ENCODE measurements around the gene PARM1.

- TF ChIP-seq SNRNP70 (optimal IDR thresholded peaks at IDR 0.05; ENCODE audit: low read depth, low read length): no peak
- no peak for TF ChIP-seq POLR2A (conservative IDR thresholded peaks at IDR 0.05)
- no peak for TF ChIP-seq NFIC (IDR thresholded peaks at IDR 0.05)
- TF ChIP-seq ZNF407 (IDR thresholded peaks at IDR 0.05; ENCODE audit: low read depth): no peak
- TF ChIP-seq TBP (optimal IDR thresholded peaks at IDR 0.05; ENCODE audit: low read depth, low read length): no peak
- TF ChIP-seq NR3C1 (CRISPR knock-in tag; IDR thresholded peaks at IDR 0.05): no peak
- no peak for TF ChIP-seq KAT8 (IDR thresholded peaks at IDR 0.05; ENCODE audit: low read depth)
- no peak for TF ChIP-seq ZFP36 (IDR thresholded peaks at IDR 0.05; ENCODE audit: low read depth, low read length, partially characterized antibody)
Observed at GRCh38 chr4:74934888-74935287, 2.0 kb downstream of the PARM1 start.
